Peyer's patch (tissue), 4 donors: ENCODE data around the gene TLN1.

Experiments used
- CTCF ChIP-seq, 6 experiments: fragments of 450-650 bp in 4 of 6; fragments of 200-600 bp in 2 of 6; sonication (generic) in 1 of 6; IDR thresholded peaks; one replicate each; pipeline ENCODE4 v1.5.1; 2017 to 2019; ENCODE audit warnings: antibody characterized with exemption in 6 of 6, mild to moderate bottlenecking in 3 of 6, moderate library complexity in 1 of 6
- POLR2A ChIP-seq, 2 donors: fragments of 450-650 bp; IDR thresholded peaks; one replicate each; pipeline ENCODE4 v1.5.1; 2017; ENCODE audit warnings: antibody characterized with exemption in 2 of 2, mild to moderate bottlenecking in 2 of 2, moderate library complexity in 2 of 2

- no peak for TF ChIP-seq CTCF (IDR thresholded peaks at IDR 0.05)
- no peak for TF ChIP-seq POLR2A (IDR thresholded peaks at IDR 0.05)
Observed at GRCh38 chr9:35687972-35688557, 43.9 kb downstream of the TLN1 start.
